SK-N-SH (cell line): ENCODE measurements around the gene INHBE. TPM values are rescaled to one million over a fixed set of nuclear protein-coding genes. Genes with fewer than 3 reads are reported as not detected.

ENCODE experiments used
- CTCF ChIA-PET: fragments of 300-600, 350-600 bp; formaldehyde crosslinking; extraction: SDS; loops from one replicate; lab custom pipeline; 2021; lab: Yijun Ruan, JAX
- POLR2A ChIA-PET: fragments of 350-600 bp; sonication (Branson Sonifier 250); formaldehyde crosslinking; extraction: SDS; loops from one replicate; lab custom pipeline; 2020; ENCODE audit warnings: antibody characterized with exemption, inconsistent platforms; lab: Yijun Ruan, JAX
- DNase-seq: peaks from one replicate; pipeline ENCODE4 v3.0.0; 2012
- H2AFZ ChIP-seq: fragments of 200-600 bp; sonication (generic); 2 replicates; pipeline ENCODE4 v1.8.1; 2016; ENCODE audit warnings: antibody characterized with exemption, mild to moderate bottlenecking, low read depth
- H3F3A ChIP-seq: fragments of 200-600 bp; sonication (generic); replicated peaks from 2 replicates; pipeline ENCODE3; 2016; ENCODE audit warnings: antibody characterized with exemption, mild to moderate bottlenecking; ENCODE audit not compliant: insufficient read depth
- H3K27ac ChIP-seq, 2 experiments: fragments of 200-500 bp in 1 of 2; fragments of 200-600 bp in 1 of 2; sonication (Bioruptor generic) in 1 of 2; sonication (generic), shearing (Covaris generic) in 1 of 2; 2 replicates each; pipeline versions ENCODE4 v1.5.1 to v1.6.1; 2014 to 2016; ENCODE audit warnings: low read depth in 2 of 2, inconsistent platforms in 1 of 2, low read length in 1 of 2, mild to moderate bottlenecking in 1 of 2, mixed read lengths in 1 of 2
- H3K27me3 ChIP-seq: fragments of 200-600 bp; sonication (generic), shearing (Covaris generic); 2 replicates; pipeline ENCODE4 v1.6.1; 2016; ENCODE audit warnings: mixed run types; ENCODE audit not compliant: insufficient read depth
- H3K36me3 ChIP-seq, 2 experiments: fragments of 200-500 bp in 1 of 2; fragments of 200-600 bp in 1 of 2; sonication (Bioruptor generic) in 1 of 2; sonication (generic) in 1 of 2; replicated peaks in 1 of 2; 2 replicates each; pipeline versions ENCODE3 to v1.5.1; 2014 to 2016; ENCODE audit warnings: low read length in 1 of 2, mild to moderate bottlenecking in 1 of 2; ENCODE audit not compliant: insufficient read depth in 2 of 2, control insufficient read depth in 1 of 2
- H3K4me1 ChIP-seq, 2 experiments: fragments of 200-500 bp in 1 of 2; fragments of 200-600 bp in 1 of 2; sonication (Bioruptor generic) in 1 of 2; sonication (generic), shearing (Covaris generic) in 1 of 2; 2 replicates each; pipeline versions ENCODE4 v1.5.1 to v1.6.1; 2014 to 2016; ENCODE audit warnings: low read depth in 1 of 2, low read length in 1 of 2, mixed run types in 1 of 2; ENCODE audit not compliant: insufficient read depth in 2 of 2, control insufficient read depth in 1 of 2
- H3K4me2 ChIP-seq: fragments of 200-600 bp; sonication (generic), shearing (Covaris generic); 2 replicates; pipeline ENCODE4 v1.6.1; 2017; ENCODE audit warnings: mixed run types
- H3K4me3 ChIP-seq, 2 experiments: fragments of 200-500 bp in 1 of 2; fragments of 200-600 bp in 1 of 2; sonication (Bioruptor generic) in 1 of 2; sonication (generic), shearing (Covaris generic) in 1 of 2; 2 replicates each; pipeline versions ENCODE4 v1.5.1 to v1.8.1; 2014 to 2016; ENCODE audit warnings: low read depth in 2 of 2, inconsistent platforms in 1 of 2, low read length in 1 of 2, mild to moderate bottlenecking in 1 of 2, mixed read lengths in 1 of 2, moderate library complexity in 1 of 2
- H3K79me2 ChIP-seq: fragments of 200-600 bp; sonication (generic); 2 replicates; pipeline ENCODE4 v1.8.1; 2017; ENCODE audit warnings: mild to moderate bottlenecking; ENCODE audit not compliant: insufficient read depth
- H3K9ac ChIP-seq: fragments of 200-600 bp; sonication (generic); 2 replicates; pipeline ENCODE4 v1.6.1; 2017; ENCODE audit warnings: mixed run types
- H3K9me2 ChIP-seq: fragments of 200-600 bp; sonication (generic); 2 replicates; pipeline ENCODE4 v1.6.1; 2017; ENCODE audit warnings: mixed run types
- H3K9me3 ChIP-seq: fragments of 200-600 bp; sonication (generic); 2 replicates; pipeline ENCODE4 v1.6.1; 2017; ENCODE audit warnings: mixed run types, mild to moderate bottlenecking, moderate library complexity
- H4K20me1 ChIP-seq: fragments of 200-600 bp; sonication (generic); 2 replicates; pipeline ENCODE4 v1.6.1; 2017; ENCODE audit warnings: mild to moderate bottlenecking, mixed run types; ENCODE audit not compliant: insufficient read depth
- CTCF ChIP-seq: fragments of 200-600 bp; sonication (generic); IDR thresholded peaks from 2 replicates; pipeline ENCODE4 v1.6.1; 2017; ENCODE audit warnings: antibody characterized with exemption, mild to moderate bottlenecking, moderate library complexity
- ELF1 ChIP-seq: IDR thresholded peaks from 2 replicates; pipeline ENCODE4 v1.4.0; 2012
- EP300 ChIP-seq, 2 experiments: IDR thresholded peaks; 2 replicates each; pipeline versions ENCODE4 v1.4.0 to v1.6.1; 2012; ENCODE audit warnings: borderline replicate concordance in 1 of 2, low read depth in 1 of 2, low read length in 1 of 2
- EZH2phosphoT487 ChIP-seq: fragments of 200-600 bp; sonication (generic); IDR thresholded peaks from 2 replicates; pipeline ENCODE4 v1.6.1; 2017; ENCODE audit warnings: low read depth, mixed run types, mild to moderate bottlenecking, antibody characterized with exemption, moderate library complexity, borderline replicate concordance
- FOXJ3 ChIP-seq: sonication (generic); formaldehyde crosslinking; IDR thresholded peaks from 2 replicates; pipeline ENCODE4 v1.5.1; 2020; ENCODE audit warnings: mild to moderate bottlenecking, missing genetic modification reagents
- FOXM1 ChIP-seq: IDR thresholded peaks from 2 replicates; pipeline ENCODE4 v1.4.0; 2012; ENCODE audit warnings: low read depth, mild to moderate bottlenecking
- GABPA ChIP-seq: IDR thresholded peaks from 2 replicates; pipeline ENCODE4 v1.4.0; 2012; ENCODE audit warnings: low read depth, mild to moderate bottlenecking
- JUND ChIP-seq: IDR thresholded peaks from 2 replicates; pipeline ENCODE4 v1.4.0; 2012
- MAX ChIP-seq: IDR thresholded peaks from 2 replicates; pipeline ENCODE4 v1.4.0; 2012; ENCODE audit warnings: low read depth
- MEF2A ChIP-seq: IDR thresholded peaks from 2 replicates; pipeline ENCODE4 v1.4.0; 2012; ENCODE audit warnings: low read depth, borderline replicate concordance
- NRF1 ChIP-seq: IDR thresholded peaks from 2 replicates; pipeline ENCODE4 v1.6.1; 2012; ENCODE audit warnings: low read depth, mild to moderate bottlenecking, low read length
- POLR2AphosphoS5 ChIP-seq: IDR thresholded peaks from 2 replicates; pipeline ENCODE4 v1.6.1; 2012; ENCODE audit warnings: low read depth, low read length
- RAD21 ChIP-seq: IDR thresholded peaks from 2 replicates; pipeline ENCODE4 v1.6.1; 2012; ENCODE audit warnings: mild to moderate bottlenecking, low read length
- RCOR1 ChIP-seq: fragments of 150-350 bp; IDR thresholded peaks from 2 replicates; pipeline ENCODE4 v1.6.1; 2017; ENCODE audit warnings: antibody characterized with exemption, low read length
- RFX5 ChIP-seq: IDR thresholded peaks from 2 replicates; pipeline ENCODE4 v1.6.1; 2012; ENCODE audit warnings: mild to moderate bottlenecking, improper control_type of control experiment, low read length
- SIN3A ChIP-seq: IDR thresholded peaks from 2 replicates; pipeline ENCODE4 v1.6.1; 2012; ENCODE audit warnings: low read depth, mild to moderate bottlenecking, low read length, moderate library complexity, borderline replicate concordance
- SMC3 ChIP-seq: IDR thresholded peaks from 2 replicates; pipeline ENCODE4 v1.6.1; 2012; ENCODE audit warnings: low read depth, low read length, improper control_type of control experiment
- TAF1 ChIP-seq: IDR thresholded peaks from 2 replicates; pipeline ENCODE4 v1.6.1; 2012; ENCODE audit warnings: low read depth, mild to moderate bottlenecking, low read length, moderate library complexity, borderline replicate concordance
- USF2 ChIP-seq: fragments of 150-350 bp; IDR thresholded peaks from 2 replicates; pipeline ENCODE4 v1.6.1; 2017; ENCODE audit warnings: antibody characterized with exemption, low read length, low read depth, borderline replicate concordance
- WGBS: methylation state at CpG from one replicate; pipeline ENCODE4 v1.1.6; 2017; ENCODE audit warnings: low lambda C conversion rate; 5-methylcytosine and 5-hydroxymethylcytosine counted together
- polyA plus RNA-seq, 3 experiments: library from polyadenylated mRNA; depleted of rRNA; stranded (reverse); fragments of >200 nt; gene quantifications; 2 replicates each; pipeline ENCODE4 v1.2.3, GENCODE V29; 2012

The INHBE gene
- polyA plus RNA-seq, 1 of the 3 experiments (the other 2 are of a cell fraction), result 0.03 TPM

- DNase-seq, result no peak
- Histone ChIP-seq H3K9me3 (no peaks in the 10 kb centered on the region), H3K36me3 (no peaks in the 10 kb centered on the region), H3K79me2 (no peaks in the 10 kb centered on the region), H3K4me1 (peaks cover 0 to 16% of the 10 kb centered on the region in 2 experiments; a peak in 1 of 4 replicates), H4K20me1 (no peaks in the 10 kb centered on the region), H3K4me3 (no peak overlapping the region), H3K9me2 (no peaks in the 10 kb centered on the region), H3F3A (peaks cover 3% of the 10 kb centered on the region), H2AFZ (no peak overlapping the region), H3K27me3 (peaks cover 39% of the 10 kb centered on the region), H3K9ac (no peak overlapping the region), H3K4me2 (no peak overlapping the region), H3K27ac (no peak overlapping the region)
- WGBS, result 57% methylated on average over 6 of the region's 6 CpGs
- CTCF ChIA-PET, result interaction anchor here (0.6 to 5.8 kb wide), 6 partner anchors 10 to 1094 kb away, joined by 3 to 74 read pairs (median 3); partner anchors contain the start of genes INHBE and OS9
- POLR2A ChIA-PET, result no interaction called here
- TF ChIP-seq JUND (no peak), SMC3 (no peak), POLR2AphosphoS5 (no peak), ELF1 (no peak), FOXJ3 (no peak), NRF1 (no peak), RCOR1 (no peak), RAD21 (no peak), RFX5 (no peak), MAX (no peak), TAF1 (no peak), EZH2phosphoT487 (no peak), USF2 (no peak), SIN3A (no peak), CTCF (no peak), GABPA (no peak), FOXM1 (no peak), MEF2A (no peak), EP300 (IDR thresholded peaks at IDR 0.05; ENCODE audit: borderline replicate concordance in 1 of 2, low read depth in 1 of 2, low read length in 1 of 2) (no peak)
These were observed 10.1 kb downstream of the INHBE start for GRCh38 chr12:57465030-57465746.
